ENCODE results near the gene HDHD5.

Gene HDHD5

DNA sequence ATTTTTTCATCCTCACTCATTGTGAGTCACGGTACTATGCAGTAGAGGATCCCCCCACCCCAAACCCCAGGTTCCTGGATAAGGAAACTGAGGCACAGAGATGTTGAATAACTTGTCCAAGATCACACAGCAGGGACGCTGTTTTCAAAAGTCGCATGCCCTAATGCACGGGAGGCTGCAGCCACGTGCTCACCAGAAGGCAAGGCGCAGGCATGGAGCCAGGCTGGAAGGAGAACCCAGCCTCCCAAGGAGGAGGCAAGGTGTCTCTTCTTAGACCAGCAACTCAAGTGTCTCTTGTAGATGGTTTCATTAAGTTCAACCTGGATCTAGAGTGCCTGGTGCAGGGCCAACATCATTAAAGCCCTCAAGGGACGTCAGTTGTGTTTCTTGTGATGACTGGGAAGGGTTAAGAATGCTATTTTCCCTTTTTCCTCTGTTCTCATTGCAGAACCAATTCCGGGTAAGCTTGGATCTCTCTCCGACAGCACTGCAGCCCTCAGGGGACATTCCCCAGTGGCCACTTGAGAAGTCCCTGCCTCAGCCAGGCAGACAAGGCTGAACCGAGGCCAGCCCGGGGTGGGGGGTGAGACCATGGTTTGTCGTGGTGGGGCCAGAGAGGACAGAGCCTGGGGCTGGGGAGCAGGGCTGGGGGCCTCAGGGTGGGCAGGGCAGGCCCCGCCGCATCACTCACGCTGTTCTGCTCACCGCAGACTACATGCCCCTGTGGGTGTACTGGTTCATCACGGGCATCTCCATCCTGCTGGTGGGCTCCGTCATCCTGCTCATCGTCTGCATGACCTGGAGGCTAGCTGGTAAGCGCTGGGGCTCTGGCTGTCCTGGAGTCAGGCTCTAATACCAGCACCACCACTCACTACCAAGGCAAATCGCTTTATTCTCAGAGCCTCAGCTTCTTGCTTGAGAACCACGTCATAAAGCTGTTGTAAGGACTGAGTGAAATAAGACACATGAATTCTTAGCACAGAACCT is 53.6 kb downstream of the HDHD5 start:
- DNase-seq = no peak

DNA sequence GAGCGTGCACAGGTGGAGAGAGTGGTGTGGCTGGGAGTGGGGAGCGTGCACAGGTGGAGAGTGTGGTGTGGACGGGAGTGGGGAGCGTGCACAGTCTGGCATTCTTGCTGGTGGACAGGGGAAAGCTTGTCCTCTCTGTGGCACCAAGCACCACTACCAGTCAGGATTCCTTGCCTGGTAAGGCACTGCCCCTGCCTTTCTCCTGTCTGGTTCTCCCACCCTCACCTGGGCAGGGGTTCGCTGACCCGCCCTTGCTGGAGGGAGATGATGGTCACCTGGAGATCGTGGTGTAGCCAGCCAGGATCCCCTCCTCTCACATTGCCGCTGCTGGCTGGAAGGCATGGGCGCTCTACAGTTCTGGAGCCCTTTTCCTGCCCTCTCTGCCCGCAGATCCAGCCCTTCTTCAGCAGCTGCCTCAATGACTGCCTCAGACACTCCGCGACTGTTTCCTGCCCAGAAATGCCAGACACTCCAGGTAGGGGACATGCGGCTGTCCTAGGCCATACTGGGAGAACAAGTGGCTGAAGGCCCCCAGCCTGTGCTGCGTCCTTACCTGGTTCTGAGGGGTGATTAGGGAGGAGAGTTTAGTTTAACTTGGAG is 54.6 kb downstream of the HDHD5 start:
- DNase-seq = no peak

DNA sequence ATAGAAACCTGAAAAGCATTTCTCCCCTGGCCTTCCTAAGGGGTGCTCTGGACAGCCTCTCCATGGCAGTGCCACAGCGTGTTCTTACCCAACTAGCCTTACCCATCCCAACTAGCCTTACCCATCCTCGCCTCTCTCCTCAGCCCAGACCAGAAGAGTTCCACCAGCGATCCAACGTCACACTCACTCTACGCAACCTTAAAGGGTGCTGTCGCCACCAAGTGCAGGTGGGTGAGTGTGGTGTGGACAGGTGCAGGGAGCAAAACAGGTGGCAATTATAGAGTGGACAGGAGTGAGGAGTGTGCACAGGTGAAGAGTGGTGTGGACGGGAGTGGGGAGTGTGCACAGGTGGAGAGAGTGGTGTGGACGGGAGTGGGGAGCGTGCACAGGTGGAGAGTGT is 55.7 kb downstream of the HDHD5 start:
- DNase-seq = no peak

DNA sequence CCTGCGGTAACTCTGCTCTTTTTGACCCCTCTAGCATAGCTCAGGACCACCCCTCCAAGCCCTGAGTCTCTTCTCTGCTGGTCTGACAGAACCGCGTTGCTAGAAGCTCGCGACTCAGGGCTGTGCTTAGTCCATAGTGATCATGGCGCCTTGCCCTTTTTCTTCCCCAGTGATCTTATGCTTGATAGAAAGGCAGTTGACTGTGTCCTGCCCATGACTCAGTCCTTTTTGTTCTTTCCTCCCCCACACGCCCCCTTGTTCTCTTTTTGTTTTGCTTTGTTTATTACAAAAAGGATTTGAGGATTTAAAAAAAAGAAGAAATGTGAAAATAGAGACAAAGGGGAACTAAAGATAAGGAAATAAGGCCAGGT is 56.8 kb downstream of the HDHD5 start:
- DNase-seq = no peak

DNA sequence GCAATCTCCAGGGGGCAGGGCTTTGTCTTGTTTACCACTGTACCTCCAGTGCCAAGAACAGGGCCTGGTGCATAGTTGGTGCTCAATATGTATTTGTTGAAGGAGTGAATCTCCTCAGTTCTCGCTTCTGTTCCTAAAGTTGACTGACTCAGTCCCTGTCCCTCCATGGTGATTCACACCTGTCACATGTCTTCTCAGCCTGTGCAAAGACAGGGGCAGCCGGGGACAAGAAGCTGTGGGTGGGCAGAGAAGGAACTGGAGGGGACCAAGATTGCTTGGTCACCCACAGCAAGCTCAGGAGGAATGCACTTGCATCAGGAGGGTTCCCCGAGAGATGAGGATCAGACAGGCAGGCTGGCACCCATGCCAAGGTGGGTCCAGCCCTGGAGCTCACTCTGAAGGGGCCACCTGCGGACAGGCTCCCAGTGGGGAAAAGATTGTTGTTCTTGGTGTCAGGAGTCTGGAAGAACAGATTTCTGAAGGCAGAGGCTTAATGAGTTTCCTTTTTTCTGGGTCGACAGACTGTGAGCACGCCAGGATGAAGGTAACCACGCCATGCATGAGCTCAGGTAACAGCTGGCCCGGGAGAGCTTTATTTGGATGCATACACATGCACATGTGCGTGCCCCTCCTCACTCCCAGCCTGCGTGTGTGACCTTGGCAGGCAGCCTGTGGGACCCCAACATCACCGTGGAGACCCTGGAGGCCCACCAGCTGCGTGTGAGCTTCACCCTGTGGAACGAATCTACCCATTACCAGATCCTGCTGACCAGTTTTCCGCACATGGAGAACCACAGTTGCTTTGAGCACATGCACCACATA is 57.4 kb downstream of the HDHD5 start:
- no peak for DNase-seq

DNA sequence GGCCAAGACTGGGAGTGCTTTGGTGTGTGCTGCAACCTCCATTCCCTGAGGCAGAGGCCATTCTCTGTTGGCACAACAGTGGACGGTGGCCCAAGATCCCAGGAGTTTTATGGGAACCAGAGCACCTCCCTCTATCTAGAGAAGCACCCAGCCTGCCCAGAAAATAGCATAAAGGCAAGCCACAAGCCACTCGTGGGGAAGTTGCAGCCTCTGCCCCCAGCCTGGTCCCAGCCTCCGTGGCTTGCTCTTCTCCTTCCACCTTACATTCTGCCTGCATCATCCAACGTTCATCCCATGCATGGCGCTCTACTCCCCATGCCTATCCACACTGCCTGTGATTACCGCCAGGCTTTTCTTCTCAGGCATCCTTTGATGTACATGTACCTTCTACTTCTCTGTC is 58.5 kb downstream of the HDHD5 start:
- DNase-seq = no peak

DNA sequence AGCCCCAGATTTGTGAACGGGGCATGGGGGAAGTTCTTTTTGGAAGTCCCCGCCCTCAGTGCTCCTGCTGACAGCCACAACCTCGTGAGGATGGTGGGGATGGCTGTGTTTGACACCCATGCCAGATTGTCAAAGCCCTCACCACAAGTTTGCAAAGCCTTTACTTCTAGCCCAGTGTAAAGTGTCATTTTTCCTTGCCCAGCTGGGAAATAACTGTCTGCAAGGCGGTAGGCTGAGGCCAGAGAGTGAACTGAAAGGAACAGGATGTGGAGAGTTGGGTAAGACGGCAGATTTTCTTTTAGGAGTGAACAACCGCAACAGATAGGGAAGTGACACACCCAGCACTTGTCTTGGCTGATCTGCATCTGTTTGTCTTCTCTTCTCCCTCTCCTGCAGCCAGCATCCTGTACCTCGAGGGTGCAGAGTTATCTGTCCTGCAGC is 60.7 kb downstream of the HDHD5 start:
- no peak for DNase-seq

DNA sequence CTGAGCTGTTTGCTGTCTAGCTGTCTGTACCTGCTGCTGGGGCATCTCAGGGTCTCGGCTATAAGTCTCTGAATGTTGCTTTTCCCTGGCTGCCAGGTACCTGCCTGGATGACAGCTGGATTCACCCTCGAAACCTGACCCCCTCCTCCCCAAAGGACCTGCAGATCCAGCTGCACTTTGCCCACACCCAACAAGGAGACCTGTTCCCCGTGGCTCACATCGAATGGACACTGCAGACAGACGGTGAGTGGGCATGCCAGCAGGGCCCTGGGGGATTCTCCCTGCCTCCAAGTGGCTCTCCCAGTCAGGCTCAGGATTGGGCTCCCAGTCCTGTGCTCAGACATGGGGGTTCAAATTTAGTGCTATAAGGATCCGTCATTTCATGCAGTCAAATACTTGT is 61.4 kb downstream of the HDHD5 start:
- DNase-seq = no peak

DNA sequence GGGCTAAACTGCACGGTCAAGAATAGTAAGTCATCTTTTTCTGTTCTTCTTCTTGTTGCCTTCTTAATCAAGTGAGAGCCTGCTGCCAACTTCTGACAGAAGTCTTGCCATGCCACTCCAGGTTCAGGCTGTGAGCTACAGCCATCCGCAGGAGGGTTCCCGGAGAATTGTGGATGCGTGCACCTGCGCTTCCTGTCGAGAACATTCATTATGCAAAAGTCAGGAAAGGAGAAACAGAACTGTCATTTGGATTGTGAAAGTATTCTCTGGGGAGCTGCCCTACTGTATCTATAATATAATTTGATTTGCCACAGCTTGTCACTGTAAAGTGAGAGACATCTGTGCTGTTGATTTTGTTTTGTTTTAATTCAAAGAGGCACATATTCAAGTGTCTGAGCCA is 62.0 kb downstream of the HDHD5 start:
- no peak for DNase-seq

DNA sequence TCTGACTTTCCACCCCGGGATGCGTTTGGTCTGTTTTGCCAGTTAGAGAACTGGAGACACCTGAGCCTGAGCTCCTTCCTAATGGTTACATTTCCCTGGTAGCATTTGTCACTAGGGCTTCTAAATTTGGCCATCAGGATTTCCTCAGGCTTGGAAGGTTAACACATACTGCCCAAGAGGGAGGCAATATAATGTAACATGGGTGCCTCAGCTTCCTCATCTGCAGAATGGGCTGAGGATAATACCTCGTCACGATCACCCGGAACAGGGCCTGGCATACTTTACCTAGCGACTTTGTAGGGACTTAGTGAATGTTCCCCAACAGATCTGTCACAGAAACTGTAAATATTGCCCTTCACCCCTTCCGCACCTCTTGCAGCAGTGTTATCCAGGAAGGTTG is 63.0 kb downstream of the HDHD5 start:
- no peak for DNase-seq

DNA sequence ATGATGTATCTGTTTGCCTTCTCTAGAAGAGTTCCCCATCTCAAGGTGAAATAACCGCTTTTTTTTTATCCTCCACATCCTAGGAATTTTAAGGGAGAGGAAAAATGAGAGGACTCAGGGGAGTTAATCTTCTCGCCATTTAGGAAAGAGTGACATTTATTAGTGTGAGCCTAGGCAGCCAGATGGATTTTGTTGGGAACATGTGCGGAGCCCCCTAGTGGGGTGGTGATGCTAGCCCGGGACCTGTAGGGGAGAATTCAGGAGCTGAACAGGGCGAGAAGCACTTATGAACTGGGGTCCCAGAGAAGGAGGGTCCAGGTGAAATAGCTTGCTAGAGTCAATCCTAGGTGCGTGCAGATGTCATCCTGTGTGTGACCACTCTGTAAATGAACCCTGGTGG is 63.5 kb downstream of the HDHD5 start:
- DNase-seq = no peak

DNA sequence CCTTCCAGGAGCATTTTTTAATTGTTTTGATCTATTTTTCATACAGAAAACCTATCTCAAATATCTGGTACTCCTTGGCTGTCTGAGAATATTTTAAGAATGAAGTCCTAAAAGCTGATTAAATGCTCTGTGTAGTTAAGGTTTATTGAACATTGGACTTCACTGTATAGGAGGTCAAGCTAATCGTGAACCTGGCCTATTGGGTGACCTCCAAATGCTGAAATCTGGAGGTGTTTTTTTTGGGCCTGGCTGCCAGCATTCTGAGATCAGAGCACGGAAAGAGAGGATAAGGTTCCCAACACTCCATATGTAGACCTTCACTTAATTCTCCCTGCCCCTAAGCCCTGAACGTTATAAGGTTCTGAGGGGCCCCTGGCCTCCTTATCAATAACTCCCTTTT is 66.0 kb downstream of the HDHD5 start:
- no peak for DNase-seq

DNA sequence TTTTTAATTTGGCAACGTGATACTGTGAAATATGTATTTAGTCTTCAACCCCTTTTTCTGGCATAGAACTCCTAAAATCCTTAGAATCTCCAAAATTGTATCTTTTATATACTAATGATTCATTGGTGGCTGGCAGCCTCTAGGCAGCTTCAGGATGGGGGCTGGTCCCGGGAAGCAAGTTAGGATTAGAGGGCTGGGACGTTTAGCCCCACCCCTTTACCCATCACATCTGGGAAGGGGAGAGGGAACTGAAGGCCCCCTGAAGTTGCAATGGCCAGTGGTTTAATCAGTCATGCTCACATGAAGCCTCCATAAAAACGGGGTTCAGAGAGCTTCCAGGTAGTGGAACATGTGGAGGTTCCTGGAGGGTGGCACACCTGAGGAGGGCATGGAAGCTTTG is 67.2 kb downstream of the HDHD5 start:
- DNase-seq = no peak

DNA sequence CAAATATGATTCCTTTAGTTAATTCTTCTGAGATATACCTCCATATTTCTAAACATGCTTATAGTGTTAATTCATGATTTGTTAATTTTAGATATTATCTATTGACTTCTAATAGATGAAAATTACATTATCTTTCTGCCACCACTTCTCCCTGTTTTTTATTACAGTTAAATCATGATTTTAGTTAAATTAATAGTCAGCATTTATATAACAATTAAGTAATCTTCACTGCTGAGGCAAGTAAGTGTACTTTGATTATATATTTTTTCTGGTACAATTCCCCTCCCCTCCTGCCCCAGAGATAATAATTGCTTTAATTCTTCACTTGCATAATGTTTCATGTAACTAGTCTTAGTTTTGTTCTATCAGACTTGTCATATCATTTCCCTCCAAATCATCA is 68.5 kb downstream of the HDHD5 start:
- DNase-seq = no peak

Measured in left hindlimb (tissue), 1 donor.